Natural killer cell (primary cell): ENCODE measurements around the gene DDX11. TPM values are rescaled to one million over a fixed set of nuclear protein-coding genes. Genes with fewer than 3 reads are reported as not detected.
"Not testable (repeated sequence)": the region's sequence is repeated elsewhere in the genome, so short reads cannot be mapped to it uniquely, and the experiment has no call there.

Source experiments
- ATAC-seq, 3 donors: fragments of 150-1000 bp in 2 of 3; fragments of 200-7000 bp in 1 of 3; cut with Tn5 transposase; 1 replicate in 1 of 3; 2 replicates in 2 of 3; pipeline ENCODE4 v1.10.0; 2021; ENCODE audit warnings: mild to moderate bottlenecking in 2 of 3, moderate library complexity in 2 of 3
- DNase-seq, 2 donors: peaks; one replicate each; pipeline versions ENCODE4 v3.0.0 to v3.0.0-alpha.2; 2013 to 2021; ENCODE audit warnings: mixed read lengths in 1 of 2
- H3K27ac ChIP-seq: one replicate; pipeline ENCODE4 v1.5.1; 2013; ENCODE audit warnings: mild to moderate bottlenecking, low read length
- H3K27me3 ChIP-seq: one replicate; pipeline ENCODE4 v1.6.1; 2013; ENCODE audit warnings: low read length; ENCODE audit not compliant: control insufficient read depth, insufficient read depth
- H3K36me3 ChIP-seq: one replicate; pipeline ENCODE4 v1.6.1; 2013; ENCODE audit warnings: low read length; ENCODE audit not compliant: control insufficient read depth, insufficient read depth
- H3K4me1 ChIP-seq: one replicate; pipeline ENCODE4 v1.6.1; 2013; ENCODE audit warnings: low read length; ENCODE audit not compliant: control insufficient read depth, insufficient read depth
- H3K4me3 ChIP-seq: one replicate; pipeline ENCODE4 v1.5.1; 2013; ENCODE audit warnings: low read length
- H3K9me3 ChIP-seq: one replicate; pipeline ENCODE4 v1.6.1; 2013; ENCODE audit warnings: low read length; ENCODE audit not compliant: control insufficient read depth, insufficient read depth
- H3K27ac Mint-ChIP-seq, 2 donors: one replicate each; pipeline ENCODE4 v1.8.0; 2022; ENCODE audit warnings: mild to moderate bottlenecking in 2 of 2, mixed read lengths in 2 of 2, moderate library complexity in 1 of 2
- H3K27me3 Mint-ChIP-seq, 2 donors: one replicate each; pipeline ENCODE4 v1.8.0; 2022; ENCODE audit warnings: low read depth in 2 of 2, mixed read lengths in 2 of 2
- H3K36me3 Mint-ChIP-seq: one replicate; pipeline ENCODE4 v1.8.0; 2022; ENCODE audit warnings: mixed read lengths
- H3K4me1 Mint-ChIP-seq, 2 donors: one replicate each; pipeline ENCODE4 v1.8.0; 2022; ENCODE audit warnings: mixed read lengths in 2 of 2
- H3K4me3 Mint-ChIP-seq: one replicate; pipeline ENCODE4 v1.8.0; 2022; ENCODE audit warnings: mild to moderate bottlenecking, moderate library complexity, mixed read lengths
- H3K9me3 Mint-ChIP-seq, 2 donors: one replicate each; pipeline ENCODE4 v1.8.0; 2022; ENCODE audit warnings: mixed read lengths in 2 of 2
- CTCF ChIP-seq: fragments of 200-600 bp; IDR thresholded peaks from one replicate; pipeline ENCODE4 v1.8.0; 2022; ENCODE audit warnings: antibody characterized with exemption
- WGBS: methylation state at CpG from one replicate; pipeline ENCODE4 v1.1.7; 2013; ENCODE audit warnings: missing lambda C conversion rate; ENCODE audit not compliant: insufficient coverage; 5-methylcytosine and 5-hydroxymethylcytosine counted together
- intact Hi-C: fragments of 100-400 bp; cut with micrococcal nuclease; formaldehyde crosslinking; loops from one replicate; pipeline ENCODE4 v1.14.2; 2022
- total RNA-seq, 4 donors: library from RNA; stranded (reverse); fragments of 120-200 nt in 1 of 4; gene quantifications; one replicate each; pipeline versions ENCODE4 v1.2.3 to v1.2.4, GENCODE V29; 2013 to 2022

Gene DDX11
- total RNA-seq, 3 donors from 2014 or later (not counting 1 experiment from before 2014, with no cell fraction given), result 25.6 to 78.5 (median 59.3) TPM

- H3K27me3 Mint-ChIP-seq, intact Hi-C loops: not testable (repeated sequence)
- peaks cover 0 to 11% of the 10 kb centered on the region in 2 donors for H3K4me1 Mint-ChIP-seq
Observed at GRCh38 chr12:31115092-31115601, 41.5 kb downstream of the DDX11 start.

GRCh38 chr12:31116846-31117202 is 43.2 kb downstream of the DDX11 start:
- not testable (repeated sequence) for H3K9me3 ChIP-seq, H3K9me3 Mint-ChIP-seq, DNase-seq, H3K27ac ChIP-seq, H3K36me3 ChIP-seq, H3K36me3 Mint-ChIP-seq, H3K4me3 ChIP-seq, H3K4me3 Mint-ChIP-seq, H3K27me3 Mint-ChIP-seq, ATAC-seq, H3K27ac Mint-ChIP-seq
- H3K4me1 Mint-ChIP-seq, result peaks cover 0 to 11% of the 10 kb centered on the region in 2 donors
- peaks cover 19% of the 10 kb centered on the region for H3K27me3 ChIP-seq
- intact Hi-C loops, result loop anchor here (2.0 kb wide), 1 partner anchor 154 kb away; no protein-coding TSS in a partner anchor
- WGBS, result 28% methylated on average over 7 of the region's 7 CpGs
- H3K4me1 ChIP-seq, result peaks cover 32% of the 10 kb centered on the region

More at GRCh38 chr12:31115092-31115601, 41.5 kb downstream of the DDX11 start:
- not testable (repeated sequence) for DNase-seq, H3K27ac ChIP-seq, ATAC-seq, H3K4me3 Mint-ChIP-seq, H3K36me3 Mint-ChIP-seq, H3K36me3 ChIP-seq, H3K4me3 ChIP-seq, H3K9me3 Mint-ChIP-seq, H3K27ac Mint-ChIP-seq, H3K9me3 ChIP-seq
- 92% methylated on average over 2 of the region's 3 CpGs for WGBS
- Histone ChIP-seq H3K4me1 (peaks cover 32% of the 10 kb centered on the region), H3K27me3 (peaks cover 19% of the 10 kb centered on the region)

- DNase-seq (peak; percentile 38 to 81), ATAC-seq (peak; percentile 76 to 82 (median 80))
- H3K27me3 Mint-ChIP-seq, result peaks cover 5 to 6% of the 10 kb centered on the region in 2 donors
- no peak overlapping the region for H3K27ac Mint-ChIP-seq
- H3K4me3 ChIP-seq, result peak overlapping the region; percentile 47
- H3K4me1 ChIP-seq, result peaks cover 32% of the 10 kb centered on the region
- peaks cover 0 to 11% of the 10 kb centered on the region in 2 donors for H3K4me1 Mint-ChIP-seq
- H3K9me3 Mint-ChIP-seq, result no peaks in the 10 kb centered on the region
- H3K27me3 ChIP-seq, result peaks cover 19% of the 10 kb centered on the region
- no peaks in the 10 kb centered on the region for H3K36me3 Mint-ChIP-seq
- WGBS, result 1% methylated on average over 39 of the region's 45 CpGs
- no peak overlapping the region for H3K27ac ChIP-seq
- intact Hi-C loops, result loop anchor here (2.0 kb wide), 1 partner anchor 153 kb away; no protein-coding TSS in a partner anchor
- no peaks in the 10 kb centered on the region for H3K9me3 ChIP-seq
- H3K4me3 Mint-ChIP-seq, result peak overlapping the region; percentile 84
- TF ChIP-seq CTCF, result peak; percentile 50
- no peaks in the 10 kb centered on the region for H3K36me3 ChIP-seq
Observed at GRCh38 chr12:31117203-31118011, 43.7 kb downstream of the DDX11 start.

GRCh38 chr12:31118347-31119191 is 44.9 kb downstream of the DDX11 start:
- H3K4me3 ChIP-seq, result peak overlapping the region; percentile 38
- no peaks in the 10 kb centered on the region for H3K36me3 ChIP-seq
- H3K27ac Mint-ChIP-seq, result peak overlapping the region in 1 of 2 donors; percentile 11
- WGBS, result 9% methylated on average over 42 of the region's 44 CpGs
- H3K27ac ChIP-seq, result no peak overlapping the region
- no peaks in the 10 kb centered on the region for H3K36me3 Mint-ChIP-seq
- H3K4me1 Mint-ChIP-seq, result peaks cover 0 to 11% of the 10 kb centered on the region in 2 donors
- peaks cover 32% of the 10 kb centered on the region for H3K4me1 ChIP-seq
- peak overlapping the region; percentile 83 for H3K4me3 Mint-ChIP-seq
- no peaks in the 10 kb centered on the region for H3K9me3 ChIP-seq
- H3K27me3 Mint-ChIP-seq, result peaks cover under 1 to 6% of the 10 kb centered on the region in 2 donors
- H3K9me3 Mint-ChIP-seq, result no peaks in the 10 kb centered on the region
- intact Hi-C loops, result no loop called here
- ATAC-seq, result peak; percentile 75 to 79 (median 77)
- peak in 1 of 2 donors; percentile 59 for DNase-seq
- no peak for TF ChIP-seq CTCF
- peaks cover 19% of the 10 kb centered on the region for H3K27me3 ChIP-seq
